T-helper 1 cell (primary cell): ENCODE results near the gene DCDC2B.

Experiments
- DNase-seq, 5 donors: peaks; one replicate each; pipeline ENCODE4 v3.0.0-alpha.2; 2012 to 2020

DCDC2B gene

DNA sequence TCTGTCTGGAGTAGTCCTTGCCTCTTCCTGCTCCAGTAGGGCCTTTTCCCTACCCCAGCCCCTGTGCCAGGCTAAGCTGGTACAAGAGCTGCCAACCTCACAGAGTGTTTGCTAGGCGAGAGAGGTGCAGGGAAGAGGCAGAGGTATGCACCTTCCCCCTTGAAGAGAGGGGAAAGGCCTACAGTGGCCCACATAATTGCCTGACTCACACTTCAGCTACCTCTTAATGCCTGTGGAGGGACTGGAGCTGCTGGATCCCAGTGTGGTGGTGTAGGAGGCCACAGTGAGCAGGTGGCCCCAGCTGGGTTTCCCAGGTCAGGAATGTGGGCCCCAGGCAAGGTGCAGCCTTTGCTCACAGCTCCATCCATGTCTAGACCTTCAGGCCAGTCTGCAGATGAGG, 11.8 kb upstream of the DCDC2B start:
- DNase-seq: no peak

DNA sequence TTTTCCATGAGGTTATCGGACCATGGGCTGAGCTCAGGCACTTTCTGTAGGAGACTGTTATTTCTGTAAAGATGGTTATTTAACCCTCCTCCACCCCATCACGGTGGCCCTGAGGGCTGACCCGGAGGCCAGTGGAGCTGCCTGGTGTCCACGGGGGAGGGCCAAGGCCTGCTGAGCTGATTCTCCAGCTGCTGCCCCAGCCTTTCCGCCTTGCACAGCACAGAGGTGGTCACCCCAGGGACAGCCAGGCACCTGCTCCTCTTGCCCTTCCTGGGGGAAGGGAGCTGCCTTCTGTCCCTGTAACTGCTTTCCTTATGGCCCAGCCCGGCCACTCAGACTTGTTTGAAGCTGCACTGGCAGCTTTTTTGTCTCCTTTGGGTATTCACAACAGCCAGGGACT, 11.1 kb upstream of the DCDC2B start:
- DNase-seq: no peak

DNA sequence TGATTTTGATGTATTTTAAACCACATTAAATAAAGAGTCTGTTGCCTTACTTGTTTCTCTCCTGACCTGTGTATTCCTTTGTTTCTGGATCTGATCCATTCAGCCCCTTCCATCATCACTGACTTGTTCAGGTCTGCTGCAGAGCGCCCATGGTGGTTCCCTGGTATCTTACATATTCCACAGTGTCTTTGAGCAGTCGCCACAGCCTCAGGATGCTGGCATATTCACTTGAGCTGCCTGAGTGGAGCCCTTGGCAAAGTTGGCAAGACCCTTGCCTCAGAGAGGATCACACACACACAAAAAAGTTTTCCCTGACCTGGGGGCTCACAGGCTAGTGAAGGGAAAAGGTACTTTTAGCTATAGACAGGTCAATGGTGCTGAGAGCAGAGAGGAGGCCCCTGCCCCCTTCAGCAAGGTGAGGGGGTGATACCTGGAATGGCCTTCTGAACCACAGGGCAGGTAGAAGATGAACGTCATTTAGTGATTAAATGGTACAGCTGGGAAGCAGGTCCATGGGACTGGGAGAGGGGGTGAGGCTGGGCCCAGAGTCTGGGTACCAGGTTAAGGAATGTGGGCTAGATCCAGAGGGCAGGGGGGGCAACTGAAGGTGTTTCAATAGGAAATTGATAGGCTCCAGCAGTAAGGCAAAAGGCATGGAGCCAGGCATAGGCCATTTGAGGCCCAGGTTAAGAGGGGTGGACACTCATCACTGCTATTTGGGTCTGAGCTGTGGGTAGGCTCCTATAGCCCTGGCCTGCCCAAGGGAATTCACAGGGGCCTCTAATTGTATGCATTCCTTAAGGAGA, 10.4 kb upstream of the DCDC2B start:
- no peak for DNase-seq

DNA sequence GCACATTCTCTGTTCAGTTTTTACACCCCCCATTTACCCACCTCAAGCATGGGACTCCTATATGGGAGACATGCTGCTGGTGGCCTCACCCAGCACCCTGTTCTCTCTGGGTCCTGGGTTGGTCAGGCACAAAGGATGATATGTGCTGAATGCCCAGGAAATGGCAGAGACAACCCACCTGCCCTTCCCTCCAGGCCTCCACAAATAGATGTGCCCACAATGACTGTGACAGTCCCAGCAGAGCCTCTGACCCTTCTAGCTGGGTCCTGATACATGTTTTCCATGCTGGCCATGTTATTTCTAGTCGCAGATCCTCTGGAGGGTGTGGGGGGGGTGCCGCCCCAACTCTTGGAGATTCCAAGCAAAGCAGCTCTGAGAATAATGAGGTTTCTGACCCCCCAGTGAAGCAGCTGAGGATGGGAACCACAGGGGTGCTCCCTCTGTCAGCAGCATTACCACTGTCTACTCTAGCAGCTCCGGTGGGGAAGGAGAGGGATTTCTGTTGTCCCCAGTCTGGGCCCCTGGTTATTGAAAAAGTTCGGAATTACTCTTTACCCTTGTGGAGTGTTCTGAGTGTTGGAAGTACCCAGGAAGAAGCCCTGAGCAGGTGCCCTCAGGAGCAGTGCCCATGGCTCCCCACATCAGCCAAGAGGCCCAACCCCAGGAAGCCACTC, 9.7 kb upstream of the DCDC2B start:
- no peak for DNase-seq

DNA sequence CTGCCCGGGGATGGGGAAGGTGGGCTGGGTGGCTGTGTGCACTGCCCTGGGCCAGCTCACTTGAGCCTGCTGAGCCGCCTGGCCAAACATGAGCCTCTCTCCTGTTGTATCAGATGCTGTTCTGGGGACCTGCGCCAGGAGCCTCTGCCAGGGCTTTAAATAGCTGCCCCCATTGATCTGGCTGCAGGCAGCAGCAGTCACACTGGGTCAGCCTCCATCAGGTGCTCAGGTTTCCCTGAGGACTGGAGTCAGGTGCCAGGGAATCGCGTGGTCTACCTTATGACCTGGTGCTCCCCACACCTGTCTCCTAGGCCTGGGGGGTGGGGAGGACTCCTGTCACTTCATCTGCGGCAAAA, 9.2 kb upstream of the DCDC2B start:
- DNase-seq: no peak

DNA sequence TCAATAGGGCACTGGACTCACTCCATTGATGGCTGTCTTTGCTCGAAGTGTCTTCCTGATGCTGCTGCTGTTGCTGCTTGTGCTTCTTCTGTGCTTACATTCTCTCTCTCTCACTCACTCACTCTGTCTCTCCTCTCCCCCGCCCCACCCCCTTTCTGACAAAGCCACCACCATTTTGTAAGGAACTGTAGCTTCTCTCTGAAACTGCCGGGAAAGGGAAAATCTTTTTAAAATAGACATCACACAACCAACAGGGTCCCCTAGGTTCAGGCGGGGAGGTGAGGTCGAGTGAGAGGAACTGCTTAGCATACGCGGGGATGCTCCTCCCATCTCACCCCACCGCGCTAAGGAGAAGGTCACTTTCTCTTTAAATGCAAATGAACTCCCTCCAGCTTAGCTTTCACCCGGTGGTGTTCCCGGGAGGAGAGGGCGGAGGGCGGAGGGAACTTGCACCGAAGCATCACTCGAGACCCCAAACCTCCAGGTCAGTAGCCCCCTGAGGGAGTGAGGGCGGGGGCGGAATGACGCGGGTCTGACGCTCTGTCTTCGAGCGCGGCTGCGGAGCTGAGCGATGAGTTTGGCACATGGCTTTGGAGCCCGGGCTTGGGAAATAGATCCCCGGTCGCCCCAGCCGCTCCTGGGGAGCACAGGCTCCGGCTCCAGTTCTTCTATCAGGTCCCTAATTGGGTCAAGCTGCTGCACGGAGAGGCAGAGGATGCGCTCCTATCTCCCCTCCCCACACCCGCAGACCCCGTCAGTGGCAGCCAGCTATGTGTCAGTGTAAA, 8.5 kb upstream of the DCDC2B start, which contains the start of gene CCDC28B:
Gene CCDC28B, plus strand, starts transcription at position 370 of the 785 bp plus-strand sequence. CDS start 1,341 bp downstream, outside the sequence.
- DNase-seq: peak in 4 of 5 donors; percentile 27 to 54 (median 42)

DNA sequence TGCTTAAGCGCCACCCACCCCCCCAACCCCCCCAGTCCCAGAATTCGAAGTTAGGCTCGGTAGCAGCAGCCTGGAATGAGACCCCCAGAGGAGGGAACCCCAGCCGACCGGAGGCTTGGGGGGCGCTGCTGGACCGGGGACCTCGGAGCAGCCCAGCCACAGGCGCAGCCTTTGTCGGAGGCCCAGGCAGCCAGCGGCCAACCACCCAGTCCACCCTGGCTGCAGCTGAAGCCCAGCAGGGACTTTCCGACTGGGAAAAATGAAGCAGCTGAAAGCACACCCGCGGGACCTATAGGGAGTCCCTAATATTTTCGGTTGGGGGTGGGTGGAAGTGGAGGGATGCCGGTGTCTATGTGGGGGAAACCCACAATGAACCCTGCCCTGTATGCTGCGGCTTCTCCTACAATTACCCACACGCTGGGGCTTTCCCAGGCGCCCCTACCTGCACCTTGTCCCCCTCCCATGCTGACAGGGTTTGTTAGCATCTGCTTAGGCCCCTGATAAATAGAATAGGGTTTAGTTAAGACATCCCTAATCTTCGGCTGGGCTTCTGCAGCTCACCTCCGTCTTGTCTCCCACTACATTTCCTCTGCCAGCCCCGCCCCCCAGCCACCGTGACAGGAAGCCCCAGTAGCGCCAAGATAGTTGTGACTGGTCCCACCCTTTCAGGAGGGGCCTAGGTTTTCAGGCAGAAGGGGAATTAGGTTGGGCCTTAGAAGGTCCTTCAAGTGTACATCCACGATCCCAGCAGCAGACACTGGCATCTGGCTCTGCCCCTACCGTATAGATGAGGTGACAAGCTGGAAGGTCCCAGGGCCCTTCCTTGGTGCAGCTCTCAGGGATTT, 7.7 kb upstream of the DCDC2B start:
- peak; percentile 56 to 76 (median 65) for DNase-seq

DNA sequence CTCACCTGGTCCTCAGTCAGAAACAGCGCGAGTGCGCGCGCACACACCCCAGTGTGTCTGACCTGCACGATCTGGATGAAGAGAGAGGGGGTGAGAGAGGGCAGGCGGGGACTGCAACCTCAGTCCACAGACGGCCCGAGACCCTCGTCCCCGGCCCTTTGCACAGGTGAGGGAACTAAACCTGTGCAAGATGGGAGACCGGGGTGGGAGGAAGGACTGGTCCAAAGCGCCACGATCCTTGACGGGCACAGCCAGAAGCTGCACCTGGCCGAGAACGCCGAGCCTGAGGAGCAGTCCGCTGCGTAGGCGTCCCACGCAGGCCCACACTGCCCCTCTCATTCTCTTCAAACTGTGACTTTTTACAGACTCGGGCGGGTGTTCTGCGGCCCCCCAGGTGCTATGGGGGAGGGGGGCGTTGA, 3.9 kb upstream of the DCDC2B start:
- no peak for DNase-seq

DNA sequence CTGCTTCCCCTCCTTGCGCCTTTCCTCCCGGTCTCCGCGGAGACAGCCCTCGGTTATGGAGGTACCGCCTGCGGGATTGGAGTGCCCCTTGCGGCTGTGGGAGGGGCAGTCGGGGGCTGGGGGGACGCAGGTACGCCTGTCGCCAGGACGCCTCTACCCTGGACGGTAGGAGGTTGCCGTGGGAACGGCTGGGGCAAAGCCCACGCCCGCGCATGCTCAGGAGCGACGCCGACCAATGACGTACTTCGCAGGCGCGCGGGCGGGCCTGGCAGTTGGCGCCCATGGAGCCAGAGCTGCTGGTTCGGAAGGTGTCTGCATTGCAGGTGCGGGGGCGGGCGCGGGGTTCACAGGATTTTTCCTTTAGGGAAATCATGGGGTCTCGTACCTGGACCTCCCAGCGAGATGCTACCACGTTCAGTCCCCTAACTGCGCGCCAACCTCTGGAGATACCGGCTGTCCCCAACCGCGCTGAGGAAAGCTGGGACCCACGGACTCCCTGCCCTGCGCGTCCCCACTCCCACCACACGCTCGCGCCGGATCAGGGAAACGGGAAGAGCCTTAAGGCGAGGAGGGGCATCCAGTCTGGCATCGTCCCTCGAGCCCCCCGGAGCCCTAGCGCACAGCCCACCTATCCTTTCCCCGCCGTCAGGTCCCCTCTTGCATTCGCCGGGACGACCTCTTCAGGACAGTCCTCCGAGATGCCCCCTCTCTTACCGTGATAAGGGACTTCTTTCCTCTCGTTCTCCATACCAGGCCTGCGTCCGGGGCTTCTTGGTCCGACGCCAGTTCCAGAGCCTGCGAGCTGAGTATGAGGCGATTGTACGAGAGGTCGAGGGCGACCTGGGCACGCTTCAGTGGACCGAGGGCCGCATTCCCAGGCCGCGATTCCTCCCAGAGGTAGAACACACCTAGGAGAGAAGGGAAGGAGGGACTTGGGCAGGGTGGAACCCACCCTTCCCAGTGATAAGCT, 3.2 kb upstream of the DCDC2B start, which contains the start of gene IQCC:
Gene IQCC, plus strand, starts transcription at position 271 of the 970 bp plus-strand sequence. Its CDS starts 11 bp downstream, at position 282.
- DNase-seq: peak; percentile 76 to 86 (median 82)

DNA sequence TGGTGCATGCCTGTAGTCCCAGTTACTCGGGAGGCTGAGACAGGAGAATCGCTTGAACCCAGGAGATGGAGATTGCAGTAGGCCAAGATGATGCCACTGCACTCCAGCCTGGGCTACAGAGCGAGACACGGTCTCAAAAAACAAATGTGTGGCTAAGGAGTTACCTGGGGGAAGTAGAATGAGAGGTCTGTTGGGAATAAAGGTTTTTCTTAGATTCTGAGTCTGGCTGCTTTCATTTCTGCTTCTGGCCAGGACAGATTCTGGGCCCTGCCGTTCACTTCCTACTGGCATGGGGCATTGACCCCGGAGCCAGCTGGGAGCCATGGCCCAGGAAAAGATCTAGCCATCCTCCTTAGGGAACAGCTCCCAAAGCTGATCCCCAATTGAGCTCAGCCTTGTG, 420 bp upstream of the DCDC2B start:
- no peak for DNase-seq

DNA sequence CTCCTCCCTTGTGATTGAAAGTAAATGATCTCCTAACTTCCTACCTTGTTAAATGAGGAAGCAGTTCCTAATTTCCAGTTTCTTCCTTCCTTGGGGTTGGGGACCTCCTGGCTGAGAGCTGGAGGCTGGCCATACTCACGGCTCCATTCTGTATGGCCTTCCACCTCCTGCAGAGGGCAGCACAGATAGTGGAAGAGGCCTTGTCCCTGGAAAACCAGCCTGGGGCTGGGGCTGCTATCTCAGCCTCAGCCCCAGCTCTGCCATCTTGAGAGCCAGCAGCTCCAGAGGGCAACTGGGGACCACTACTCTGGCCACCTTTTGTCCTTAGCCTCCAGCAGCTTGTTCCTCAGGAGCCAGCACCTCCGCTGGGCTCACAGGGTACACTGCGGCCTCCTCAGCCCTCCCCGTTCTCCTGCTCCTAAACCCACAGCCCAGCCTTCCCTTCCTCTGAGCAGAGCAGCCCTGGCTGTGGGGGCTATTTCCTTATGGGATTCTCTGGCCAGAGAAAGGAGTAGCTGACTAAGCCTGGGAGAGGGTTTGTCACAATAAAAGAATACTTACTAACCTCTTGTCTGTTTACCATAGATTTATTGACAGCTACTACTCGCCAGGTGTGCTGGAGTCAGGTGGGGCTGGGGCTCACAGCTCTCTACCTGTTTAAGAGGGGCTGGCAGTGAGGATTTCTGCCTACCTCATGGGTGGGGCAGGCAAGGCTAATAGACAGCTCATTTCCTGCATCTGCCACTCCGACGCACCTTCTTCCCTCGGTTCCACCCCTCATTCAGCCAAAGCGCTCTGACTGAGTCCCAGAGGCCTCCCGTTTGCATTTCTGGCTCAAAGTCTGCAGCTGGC, 7.0 kb downstream of the DCDC2B start:
- peak in 4 of 5 donors; percentile 29 to 64 (median 44) for DNase-seq

DNA sequence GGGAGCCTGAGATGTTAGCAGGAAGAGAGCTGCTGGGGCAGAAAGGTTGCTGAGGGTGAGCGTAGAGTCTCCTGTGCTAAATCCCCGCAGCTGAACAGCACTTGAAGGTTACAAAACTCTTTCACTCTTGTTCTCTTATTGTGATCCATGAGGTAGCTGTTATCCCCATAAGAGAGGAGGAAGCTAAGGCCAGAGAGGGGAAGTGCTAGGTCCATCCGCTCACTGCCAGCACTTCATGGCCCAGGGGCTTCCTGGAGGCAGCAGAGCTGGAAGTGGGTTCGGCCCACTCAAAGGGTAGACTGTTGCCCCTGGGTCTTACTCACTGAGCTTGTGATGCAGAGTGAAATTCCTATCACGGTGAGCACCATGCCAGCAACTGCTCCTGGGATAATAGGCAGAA, 7.7 kb downstream of the DCDC2B start:
- DNase-seq: no peak

DNA sequence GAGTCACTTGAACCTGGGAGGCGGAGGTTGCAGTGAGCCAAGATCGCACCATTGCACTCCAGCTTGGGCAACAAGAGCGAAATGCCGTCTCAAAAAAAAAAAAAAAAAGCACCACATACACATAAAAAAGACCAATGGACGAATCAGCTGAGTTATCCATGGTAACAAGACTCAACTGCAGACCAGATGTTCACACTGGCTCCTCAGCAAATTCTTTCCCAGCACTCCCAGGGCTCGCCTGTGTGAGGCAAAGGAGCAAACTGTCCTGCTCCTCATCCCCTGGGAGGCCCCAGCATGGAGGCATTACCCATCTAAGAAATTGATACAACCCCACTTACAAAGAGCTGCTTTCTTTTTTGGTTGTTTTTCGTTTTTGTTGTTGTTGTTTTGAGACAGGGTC, 10.1 kb downstream of the DCDC2B start:
- DNase-seq: no peak

DNA sequence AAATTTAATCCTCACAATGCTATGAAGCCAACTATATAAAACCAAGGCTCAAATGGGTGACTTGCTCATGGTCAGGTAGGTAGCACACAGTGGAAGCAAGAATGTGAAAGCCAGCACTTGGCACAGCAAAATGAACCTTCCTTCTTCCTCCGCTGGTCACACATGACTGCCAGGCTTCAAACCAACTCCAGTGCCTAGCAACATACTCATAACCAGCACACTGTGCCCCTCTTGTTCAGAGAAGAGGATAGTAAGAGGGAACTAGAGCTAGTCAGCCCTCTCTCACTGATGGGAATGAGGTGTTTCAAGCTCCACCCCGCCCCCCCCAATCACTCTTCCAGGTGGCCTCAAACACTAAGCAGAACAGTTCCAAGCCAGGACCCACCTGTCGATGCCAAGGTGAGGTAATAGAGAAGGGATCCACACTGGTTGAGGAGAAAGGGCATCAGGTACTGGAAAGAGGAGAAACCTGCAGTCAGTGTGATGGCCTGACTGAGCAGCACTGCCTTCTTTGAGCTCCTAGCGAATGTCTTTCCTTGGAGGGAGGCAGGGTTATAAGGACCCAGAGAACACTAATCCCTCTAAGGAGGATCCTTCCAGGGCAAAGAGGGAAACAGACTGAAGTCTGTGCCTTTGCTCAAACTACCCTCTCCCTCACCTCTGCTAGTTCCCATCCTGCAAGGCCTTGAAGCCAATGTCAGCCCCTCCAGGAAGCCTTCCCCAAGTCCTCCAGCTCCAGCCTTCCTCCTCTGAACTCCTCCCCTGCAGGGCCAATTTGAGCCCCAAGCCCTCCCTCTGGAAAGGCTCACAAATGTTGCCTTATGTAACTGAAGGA, 12.1 kb downstream of the DCDC2B start:
- DNase-seq: no peak

DNA sequence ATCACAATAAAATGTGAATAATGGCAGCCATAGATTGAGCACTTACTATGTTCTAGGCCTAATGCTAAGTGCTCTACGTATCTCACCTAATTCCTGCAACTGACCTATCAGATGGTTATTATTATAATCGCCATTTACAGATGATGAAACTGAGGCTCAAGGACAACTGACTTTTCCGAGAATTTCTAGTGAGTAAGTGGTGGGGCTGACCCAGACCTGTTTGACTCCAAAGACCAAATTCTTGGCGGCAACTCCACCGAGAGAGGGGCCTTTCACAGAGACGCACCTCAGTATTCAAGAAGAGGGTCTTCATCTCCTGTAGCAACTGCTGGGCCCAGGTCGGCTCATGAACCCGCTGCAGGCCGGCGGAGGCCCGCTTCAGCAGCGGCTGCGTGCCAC, 12.7 kb downstream of the DCDC2B start:
- no peak for DNase-seq

DNA sequence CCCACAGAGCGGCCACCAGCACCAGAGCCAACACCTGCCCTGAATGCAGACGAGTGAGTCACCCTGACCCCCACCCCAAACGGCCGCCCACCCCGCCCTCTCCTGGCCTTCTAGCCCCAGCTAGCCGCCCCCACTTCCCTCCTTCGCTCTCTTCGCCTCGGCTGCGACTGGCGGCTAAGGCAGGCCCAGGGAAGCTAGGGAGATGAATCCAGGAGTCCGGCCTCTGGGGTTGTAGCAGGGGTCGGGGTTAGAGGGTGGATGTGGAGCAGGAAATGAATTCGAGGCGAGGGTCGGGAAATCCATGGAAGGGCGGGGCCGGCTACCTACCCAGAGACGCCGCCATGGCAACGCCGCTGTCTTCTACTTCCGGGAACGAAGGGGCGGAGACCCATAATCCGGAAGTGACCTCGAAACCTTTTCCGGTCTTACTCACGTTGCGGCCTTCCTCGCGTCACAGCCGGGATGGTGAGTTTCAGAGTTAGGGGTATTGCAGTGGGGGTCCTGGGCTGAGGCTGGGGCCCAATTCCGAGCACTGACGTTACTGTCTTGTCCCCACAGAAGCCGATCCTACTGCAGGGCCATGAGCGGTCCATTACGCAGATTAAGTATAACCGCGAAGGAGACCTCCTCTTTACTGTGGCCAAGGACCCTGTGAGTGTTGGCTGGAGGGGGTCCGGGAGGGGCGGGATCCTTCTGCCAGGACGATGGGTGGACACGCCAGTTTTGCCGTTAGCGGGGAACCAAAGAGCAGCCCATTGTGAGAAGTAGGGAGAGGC, 13.3 kb downstream of the DCDC2B start, which contains the start of the genes EIF3I and TMEM234:
Gene EIF3I, plus strand, starts transcription at position 428 of the 776 bp plus-strand sequence. Its CDS starts 35 bp downstream, at position 463.
Gene TMEM234, minus strand, starts transcription at position 374 of the 776 bp plus-strand sequence. Its CDS starts 31 bp downstream, at position 343.
- peak; percentile 80 to 91 (median 86) for DNase-seq

DNA sequence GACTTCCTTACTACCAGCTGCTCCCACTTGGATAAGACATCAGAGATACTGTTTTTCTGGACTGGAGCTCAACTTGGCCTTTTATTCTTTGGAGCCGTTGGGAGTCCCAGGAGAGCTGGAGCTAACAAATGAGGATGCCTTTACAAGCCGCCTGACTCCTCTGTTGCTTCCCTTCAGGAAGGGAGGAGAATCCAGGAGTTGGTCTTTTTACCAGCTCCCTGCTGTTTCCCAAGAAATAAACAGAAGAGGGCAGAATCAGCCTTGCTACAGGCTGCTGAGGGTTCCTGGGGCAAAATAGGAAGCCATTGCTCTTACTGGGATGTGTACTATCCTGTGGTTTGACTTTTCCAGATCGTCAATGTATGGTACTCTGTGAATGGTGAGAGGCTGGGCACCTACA, 14.8 kb downstream of the DCDC2B start:
- no peak for DNase-seq

DNA sequence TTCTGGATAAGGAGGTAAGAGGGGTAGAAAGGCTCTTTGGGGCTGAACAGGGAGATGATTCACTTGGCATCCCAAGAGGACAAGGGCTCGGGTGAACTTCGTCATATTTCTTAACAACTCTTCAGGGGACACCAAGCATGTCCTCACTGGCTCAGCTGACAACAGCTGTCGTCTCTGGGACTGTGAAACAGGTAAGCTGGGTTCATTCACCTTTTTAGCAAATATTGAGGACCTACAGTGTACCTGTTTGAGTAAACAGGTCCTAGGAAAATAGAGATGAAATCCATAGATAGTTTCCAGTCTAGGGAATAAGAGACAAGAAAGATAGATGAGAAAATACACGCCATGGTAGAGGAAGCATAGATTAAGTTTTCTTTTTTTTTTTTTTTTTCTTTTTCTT, 15.4 kb downstream of the DCDC2B start:
- DNase-seq: no peak
